GM12801 (cell line): ENCODE measurements around the gene MOB3A.

Experiments
- TF ChIP-seq, protein P1 (sequence below): IDR thresholded peaks from one replicate; pipeline ENCODE4 v1.5.1; 2011; ENCODE audit warnings: control low read depth; ENCODE audit not compliant: insufficient read length; ENCODE audit errors: extremely low read depth

Gene MOB3A

GRCh38 chr19:2136796-2137195 is 40.7 kb upstream of the MOB3A start:
- TF ChIP-seq, protein P1, sequence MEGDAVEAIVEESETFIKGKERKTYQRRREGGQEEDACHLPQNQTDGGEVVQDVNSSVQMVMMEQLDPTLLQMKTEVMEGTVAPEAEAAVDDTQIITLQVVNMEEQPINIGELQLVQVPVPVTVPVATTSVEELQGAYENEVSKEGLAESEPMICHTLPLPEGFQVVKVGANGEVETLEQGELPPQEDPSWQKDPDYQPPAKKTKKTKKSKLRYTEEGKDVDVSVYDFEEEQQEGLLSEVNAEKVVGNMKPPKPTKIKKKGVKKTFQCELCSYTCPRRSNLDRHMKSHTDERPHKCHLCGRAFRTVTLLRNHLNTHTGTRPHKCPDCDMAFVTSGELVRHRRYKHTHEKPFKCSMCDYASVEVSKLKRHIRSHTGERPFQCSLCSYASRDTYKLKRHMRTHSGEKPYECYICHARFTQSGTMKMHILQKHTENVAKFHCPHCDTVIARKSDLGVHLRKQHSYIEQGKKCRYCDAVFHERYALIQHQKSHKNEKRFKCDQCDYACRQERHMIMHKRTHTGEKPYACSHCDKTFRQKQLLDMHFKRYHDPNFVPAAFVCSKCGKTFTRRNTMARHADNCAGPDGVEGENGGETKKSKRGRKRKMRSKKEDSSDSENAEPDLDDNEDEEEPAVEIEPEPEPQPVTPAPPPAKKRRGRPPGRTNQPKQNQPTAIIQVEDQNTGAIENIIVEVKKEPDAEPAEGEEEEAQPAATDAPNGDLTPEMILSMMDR, result no peak

DNA sequence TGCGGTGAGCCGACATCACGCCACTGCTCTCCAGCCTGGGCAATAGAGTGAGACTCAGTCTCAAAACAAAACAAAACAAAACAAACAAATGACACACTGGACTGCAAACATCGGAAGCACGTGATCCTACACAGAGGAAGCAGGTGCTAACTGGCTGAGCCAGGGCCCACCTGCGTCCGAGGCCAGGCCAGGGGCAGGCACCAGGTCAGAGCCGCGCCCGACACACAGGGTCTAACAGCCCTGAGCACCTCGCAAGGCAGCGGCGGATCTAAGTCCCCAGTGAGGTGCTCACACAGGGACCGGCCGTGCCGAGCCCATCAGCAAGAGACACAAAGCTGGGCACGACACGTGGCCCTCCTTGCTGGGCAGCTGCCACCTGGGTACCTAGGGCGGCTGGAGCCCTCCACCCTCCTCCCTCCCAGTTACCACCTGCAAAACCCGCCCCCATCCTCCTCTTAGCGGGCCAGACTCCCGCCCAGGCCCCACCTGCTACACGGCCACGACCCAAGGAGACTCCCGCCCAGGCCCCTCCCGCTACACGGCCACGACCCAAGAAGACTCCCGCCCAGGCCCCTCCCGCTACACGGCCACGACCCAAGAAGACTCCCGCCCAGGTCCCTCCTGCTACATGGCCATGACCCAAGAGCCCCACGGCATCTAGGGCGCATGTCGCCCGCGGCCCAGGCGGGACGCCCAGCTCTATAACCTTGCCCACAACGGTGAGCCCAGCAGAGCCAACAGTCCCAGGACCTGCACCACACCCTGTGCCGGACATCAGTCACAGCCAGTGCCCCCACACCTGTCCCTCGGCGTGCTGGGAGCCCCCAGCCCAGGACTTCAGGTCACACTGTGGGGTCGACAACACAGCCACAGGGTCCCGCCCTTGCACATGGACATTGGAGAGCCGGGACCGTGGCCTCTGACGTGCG is 39.6 kb upstream of the MOB3A start:
- TF ChIP-seq, protein P1, result no peak

- TF ChIP-seq, protein P1, result no peak
These were observed 36.8 kb upstream of the MOB3A start for GRCh38 chr19:2132731-2133490.

GRCh38 chr19:2132191-2132590 is 36.1 kb upstream of the MOB3A start:
- TF ChIP-seq, protein P1, result no peak

DNA sequence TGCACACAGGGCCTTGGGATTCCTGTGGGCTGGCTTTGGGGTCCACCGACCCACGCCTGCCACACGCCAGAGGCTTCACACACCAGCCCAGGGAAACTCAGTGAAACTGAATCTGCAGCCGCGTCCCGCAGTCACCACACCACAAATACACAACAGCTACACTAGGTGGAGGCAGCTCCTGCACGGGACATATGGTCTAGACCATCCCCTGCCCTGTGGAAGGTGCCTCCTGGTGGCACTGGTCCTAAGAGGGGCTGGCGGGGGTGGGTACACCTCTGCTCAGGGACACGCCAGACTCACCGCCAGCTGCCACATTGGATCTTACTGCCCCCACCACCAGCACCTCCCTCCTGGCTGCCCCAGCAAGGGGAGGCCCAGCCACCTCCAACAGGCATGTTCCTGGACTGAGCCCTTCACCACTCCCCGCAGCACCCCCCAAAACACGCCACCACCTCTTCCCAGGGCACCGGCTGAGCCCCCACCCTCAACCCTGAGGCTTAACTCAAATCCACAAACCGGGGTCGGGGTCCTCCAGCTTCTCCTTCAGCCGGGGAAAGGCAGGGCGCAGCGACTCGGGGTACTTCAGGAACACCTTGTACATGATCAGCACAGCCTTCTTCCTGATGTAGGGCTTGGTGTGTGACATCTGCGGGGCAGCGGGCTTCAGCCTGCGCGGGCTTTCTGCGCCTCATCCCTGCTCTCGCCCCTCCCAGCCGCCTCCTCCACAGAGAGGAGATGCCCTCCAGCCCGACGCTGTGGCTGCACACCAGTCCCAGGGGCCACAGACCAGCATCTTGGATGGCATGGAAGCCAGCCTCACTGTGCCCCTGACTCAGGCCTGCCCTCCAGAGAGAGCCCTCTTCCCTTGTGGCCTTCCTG is 34.0 kb upstream of the MOB3A start:
- TF ChIP-seq, protein P1, result no peak

- TF ChIP-seq, protein P1, result no peak
These were observed 33.4 kb upstream of the MOB3A start for GRCh38 chr19:2129486-2129885.
